ENCODE data around the gene ING2.

ING2 gene

DNA sequence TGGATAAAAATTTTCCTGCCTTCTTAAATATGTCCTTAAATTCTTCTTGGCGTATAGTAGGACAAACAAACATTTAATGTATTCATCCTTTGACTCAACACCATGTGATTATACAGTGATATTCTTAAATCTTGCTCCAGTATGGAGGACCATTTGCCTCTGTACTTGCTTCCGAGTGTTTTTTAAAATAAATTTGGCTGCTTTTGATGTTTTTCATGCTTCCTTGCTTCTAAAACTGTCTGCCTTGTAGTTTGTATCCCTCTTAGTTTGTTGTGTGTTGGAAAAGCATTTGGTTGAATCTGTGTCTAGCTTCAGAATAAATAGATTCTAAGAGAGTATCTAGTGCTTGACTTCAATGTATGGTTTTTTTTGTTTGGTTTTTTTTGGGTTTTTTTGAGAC, 12.3 kb downstream of the ING2 start:
- no peaks in the 10 kb centered on the region for H3K27me3 ChIP-seq
- H4K20me1 ChIP-seq: no peaks in the 10 kb centered on the region
- TF ChIP-seq Cebpa-rat (IDR thresholded peaks at IDR 0.05): no peak
- H3K9ac ChIP-seq: no peak overlapping the region
- no peaks in the 10 kb centered on the region for H3K9me3 ChIP-seq
- peaks cover 12% of the 10 kb centered on the region; the same call in 1 of the 2 replicates for H3K36me3 ChIP-seq
- no peak overlapping the region for H3K4me3 ChIP-seq
- H3K4me1 ChIP-seq: peaks cover 18% of the 10 kb centered on the region
- H3K4me2 ChIP-seq: no peak overlapping the region
- H3K27ac ChIP-seq: no peak overlapping the region

DNA sequence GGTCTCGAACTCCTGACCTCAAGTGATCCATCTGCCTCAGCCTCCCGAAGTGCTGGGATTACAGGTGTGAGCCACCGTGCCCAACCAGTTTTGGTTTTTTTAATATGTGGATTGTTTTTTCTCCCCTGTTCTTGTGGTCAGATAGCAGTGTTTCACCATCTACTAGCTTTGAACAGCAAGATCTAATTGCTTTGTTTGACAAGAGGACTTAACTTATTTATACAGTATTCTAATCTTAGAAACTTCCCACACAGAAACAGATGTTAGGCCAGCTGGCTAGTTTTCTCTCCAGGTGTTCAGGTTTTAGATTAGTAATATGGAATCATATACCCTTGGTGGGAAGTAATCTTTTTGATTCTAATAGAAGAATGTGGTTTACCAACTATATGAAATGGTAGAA, 12.9 kb downstream of the ING2 start:
- TF ChIP-seq Cebpa-rat (IDR thresholded peaks at IDR 0.05): no peak
- Histone ChIP-seq H3K4me2 (no peak overlapping the region), H3K4me1 (peaks cover 18% of the 10 kb centered on the region), H3K27me3 (no peaks in the 10 kb centered on the region), H3K9ac (no peak overlapping the region), H3K36me3 (peaks cover 6% of the 10 kb centered on the region; the same call in 1 of the 2 replicates), H4K20me1 (no peaks in the 10 kb centered on the region), H3K4me3 (no peak overlapping the region), H3K9me3 (no peaks in the 10 kb centered on the region), H3K27ac (no peak overlapping the region)

DNA sequence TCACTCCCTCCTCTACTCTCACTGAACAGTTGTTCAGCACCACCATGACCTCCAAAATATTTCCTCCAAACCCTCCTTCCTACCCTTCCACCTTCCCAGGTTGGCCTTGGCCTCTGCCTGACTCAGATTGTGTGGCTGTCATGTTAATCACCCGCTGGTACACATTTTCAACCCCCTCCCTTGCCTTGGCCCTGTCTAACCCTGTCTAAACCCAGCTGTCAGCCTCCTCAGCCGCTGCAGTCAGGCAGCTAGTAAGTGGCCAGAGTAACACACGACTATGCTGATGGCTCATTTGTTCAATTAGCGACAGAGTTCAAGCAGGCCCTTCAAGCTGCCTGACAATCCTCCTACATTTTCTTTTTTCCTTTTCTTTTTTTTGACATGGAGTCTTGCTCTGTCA, 18.0 kb downstream of the ING2 start:
- Histone ChIP-seq H3K36me3 (no peaks in the 10 kb centered on the region), H3K9ac (no peak overlapping the region), H3K9me3 (no peaks in the 10 kb centered on the region), H4K20me1 (no peaks in the 10 kb centered on the region), H3K27ac (no peak overlapping the region), H3K4me2 (no peak overlapping the region), H3K4me1 (peaks cover 4% of the 10 kb centered on the region; the same call in 1 of the 2 replicates), H3K27me3 (no peaks in the 10 kb centered on the region), H3K4me3 (no peak overlapping the region)
- TF ChIP-seq Cebpa-rat (IDR thresholded peaks at IDR 0.05): no peak

DNA sequence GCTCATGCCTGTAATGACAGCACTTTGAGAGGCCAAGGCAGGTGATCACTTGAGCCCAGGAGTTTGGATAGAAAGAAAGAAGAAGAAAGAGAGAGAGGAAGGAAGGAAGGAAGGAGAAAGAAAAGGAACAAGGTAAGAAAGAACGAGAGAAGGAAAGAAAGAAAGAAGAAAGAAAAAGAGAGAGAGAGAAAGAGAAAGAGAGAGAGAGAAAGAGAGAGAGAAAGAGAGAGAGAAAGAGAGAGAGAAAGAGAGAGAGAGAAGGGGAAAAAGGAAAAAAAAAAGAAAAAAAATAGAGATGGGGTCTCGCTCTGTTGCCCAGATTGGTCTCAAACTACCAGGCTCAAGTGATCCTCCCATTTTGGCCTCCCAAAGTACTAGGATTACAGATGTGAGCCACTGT, 22.5 kb downstream of the ING2 start:
- H3K9me3 ChIP-seq: no peaks in the 10 kb centered on the region
- no peak for TF ChIP-seq Cebpa-rat (IDR thresholded peaks at IDR 0.05)
- no peak overlapping the region for H3K9ac ChIP-seq
- no peaks in the 10 kb centered on the region for H3K27me3 ChIP-seq
- H3K4me1 ChIP-seq: no peaks in the 10 kb centered on the region
- H3K27ac ChIP-seq: no peak overlapping the region
- no peak overlapping the region for H3K4me2 ChIP-seq
- H3K36me3 ChIP-seq: no peaks in the 10 kb centered on the region
- no peaks in the 10 kb centered on the region for H4K20me1 ChIP-seq
- no peak overlapping the region for H3K4me3 ChIP-seq

DNA sequence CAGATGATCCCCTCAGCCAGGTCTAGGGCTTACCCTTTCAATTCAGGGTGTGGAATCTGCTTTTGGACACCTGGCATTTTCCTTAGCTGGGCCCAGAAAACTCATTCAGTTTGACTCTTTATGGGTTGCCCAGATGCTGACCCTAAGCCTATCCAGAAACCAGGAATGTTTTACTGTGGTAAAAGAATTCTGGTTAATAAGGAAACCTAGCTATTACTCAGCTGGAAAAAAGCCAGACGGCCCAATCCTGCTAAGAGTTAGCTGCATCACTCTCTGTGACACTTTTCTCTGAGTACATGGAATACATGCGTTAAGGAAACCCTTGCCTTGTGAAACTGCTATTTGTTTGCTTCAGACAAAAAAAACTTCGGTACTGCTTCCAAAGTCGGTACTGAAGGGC, 28.0 kb downstream of the ING2 start:
- H3K27ac ChIP-seq: no peak overlapping the region
- no peak overlapping the region for H3K9ac ChIP-seq
- H3K36me3 ChIP-seq: no peaks in the 10 kb centered on the region
- H3K4me3 ChIP-seq: no peak overlapping the region
- no peaks in the 10 kb centered on the region for H4K20me1 ChIP-seq
- no peaks in the 10 kb centered on the region for H3K9me3 ChIP-seq
- no peak overlapping the region for H3K4me2 ChIP-seq
- TF ChIP-seq Cebpa-rat (IDR thresholded peaks at IDR 0.05): no peak
- H3K4me1 ChIP-seq: no peaks in the 10 kb centered on the region
- H3K27me3 ChIP-seq: no peaks in the 10 kb centered on the region

DNA sequence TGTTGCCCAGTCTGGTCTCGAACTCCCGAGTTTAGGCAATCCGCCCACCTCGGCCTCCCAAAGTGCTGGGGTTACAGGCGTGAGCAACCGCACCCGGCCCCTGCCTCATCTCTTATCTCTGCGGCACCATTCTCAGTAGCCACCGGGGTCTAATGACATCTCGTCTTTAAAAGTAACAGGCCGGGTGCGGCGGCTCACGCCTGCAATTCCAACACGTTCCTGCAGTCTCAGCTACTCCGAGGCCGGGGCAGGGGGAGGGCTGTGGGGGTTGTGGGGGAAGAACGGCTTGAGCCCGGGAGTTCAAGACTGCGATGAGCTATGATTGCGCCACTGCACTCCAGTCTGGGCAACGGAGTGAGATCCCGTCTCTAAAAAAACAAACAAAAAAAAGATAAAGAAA, 28.8 kb downstream of the ING2 start:
- Histone ChIP-seq H3K4me2 (no peak overlapping the region), H3K9me3 (no peaks in the 10 kb centered on the region), H3K36me3 (no peaks in the 10 kb centered on the region), H4K20me1 (no peaks in the 10 kb centered on the region), H3K4me3 (no peak overlapping the region), H3K27me3 (no peaks in the 10 kb centered on the region), H3K4me1 (no peaks in the 10 kb centered on the region), H3K9ac (no peak overlapping the region), H3K27ac (no peak overlapping the region)
- TF ChIP-seq Cebpa-rat (IDR thresholded peaks at IDR 0.05): no peak

DNA sequence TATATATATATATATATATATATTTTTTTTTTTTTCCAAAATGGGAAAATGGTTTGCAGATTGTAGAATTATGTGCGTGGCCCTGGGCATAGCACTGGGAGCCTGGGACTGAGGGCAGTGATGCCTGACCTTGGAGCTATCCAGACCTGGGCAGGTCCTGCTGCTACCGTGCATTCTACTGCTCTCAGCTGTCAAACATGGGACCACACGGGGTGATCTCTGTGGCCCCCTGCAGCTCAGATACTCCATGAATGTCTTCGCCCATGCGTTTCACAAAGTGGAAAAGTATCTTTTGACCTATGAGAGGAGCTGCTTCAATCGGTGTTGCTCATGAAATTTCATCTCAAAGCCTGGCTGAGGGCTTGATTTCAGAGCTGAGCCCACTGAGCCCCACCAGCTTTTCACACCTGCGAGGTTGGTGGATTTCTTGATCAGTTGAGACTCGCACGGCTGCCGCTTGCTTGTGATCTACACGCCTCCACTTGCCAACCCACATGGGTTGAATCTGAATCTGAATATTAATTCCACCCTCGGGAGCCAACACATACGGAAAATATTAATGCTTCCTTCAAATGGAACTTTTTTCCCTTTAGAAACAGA, 35.7 kb downstream of the ING2 start:
- H3K36me3 ChIP-seq: no peaks in the 10 kb centered on the region
- no peaks in the 10 kb centered on the region for H3K4me1 ChIP-seq
- no peaks in the 10 kb centered on the region for H3K9me3 ChIP-seq
- H3K27me3 ChIP-seq: no peaks in the 10 kb centered on the region
- H3K27ac ChIP-seq: no peak overlapping the region
- no peak overlapping the region for H3K9ac ChIP-seq
- TF ChIP-seq Cebpa-rat (IDR thresholded peaks at IDR 0.05): no peak
- no peak overlapping the region for H3K4me3 ChIP-seq
- H4K20me1 ChIP-seq: no peaks in the 10 kb centered on the region
- no peak overlapping the region for H3K4me2 ChIP-seq

DNA sequence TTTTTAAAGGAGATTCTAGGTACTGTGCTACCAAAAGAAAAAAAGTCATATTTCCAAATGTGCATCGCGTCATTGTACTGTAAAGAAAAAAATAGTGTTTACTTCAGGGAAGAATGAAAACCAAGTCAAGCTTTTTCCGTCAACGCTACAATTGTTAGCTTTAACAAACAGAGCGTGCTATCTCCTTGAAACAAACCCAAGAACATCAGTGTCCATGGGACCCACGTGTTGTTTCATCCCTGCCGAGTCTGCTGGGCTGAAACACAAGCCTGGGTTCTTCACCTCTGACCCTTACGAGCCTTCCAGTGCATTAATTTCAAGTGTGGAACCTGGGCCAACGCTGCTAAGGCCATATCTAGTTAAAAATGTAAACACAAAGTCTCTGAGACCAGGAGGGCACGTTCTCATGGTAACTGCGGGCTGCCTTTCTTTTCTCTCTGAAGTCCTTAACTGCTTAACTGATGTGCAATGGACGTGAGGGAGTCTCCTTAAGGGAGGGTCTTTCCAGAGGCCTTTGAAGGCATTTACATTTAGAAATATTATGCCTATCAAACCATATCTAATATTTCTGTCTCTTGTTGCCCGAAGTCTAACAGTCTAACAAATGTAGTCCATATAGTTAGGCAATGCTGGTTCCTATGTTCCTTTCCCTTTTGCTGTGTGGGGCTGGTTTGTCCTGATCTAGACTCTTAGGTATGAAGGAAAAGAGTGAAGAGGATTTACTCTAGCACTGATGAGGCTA, 36.3 kb downstream of the ING2 start:
- no peaks in the 10 kb centered on the region for H3K36me3 ChIP-seq
- no peak for TF ChIP-seq Cebpa-rat (IDR thresholded peaks at IDR 0.05)
- H3K4me3 ChIP-seq: no peak overlapping the region
- no peak overlapping the region for H3K4me2 ChIP-seq
- no peak overlapping the region for H3K9ac ChIP-seq
- H3K9me3 ChIP-seq: no peaks in the 10 kb centered on the region
- H3K4me1 ChIP-seq: no peaks in the 10 kb centered on the region
- no peak overlapping the region for H3K27ac ChIP-seq
- no peaks in the 10 kb centered on the region for H4K20me1 ChIP-seq
- no peaks in the 10 kb centered on the region for H3K27me3 ChIP-seq

DNA sequence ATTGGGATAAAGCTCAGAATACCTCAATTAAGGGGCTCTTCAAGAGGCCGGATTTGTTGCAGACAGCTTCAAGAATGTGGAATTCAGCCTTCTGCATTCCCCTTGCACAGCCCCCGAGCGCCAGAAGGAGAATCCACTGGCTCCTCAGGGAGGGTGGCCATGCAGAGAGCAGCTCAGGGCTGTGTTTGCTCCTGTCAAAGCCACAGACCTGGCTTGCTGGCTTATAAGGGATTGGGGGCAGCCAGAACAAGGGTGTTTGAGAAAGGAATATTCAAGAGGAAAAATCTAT, 36.8 kb downstream of the ING2 start:
- no peak for TF ChIP-seq Cebpa-rat (IDR thresholded peaks at IDR 0.05)
- H3K9me3 ChIP-seq: no peaks in the 10 kb centered on the region
- H3K27ac ChIP-seq: no peak overlapping the region
- no peaks in the 10 kb centered on the region for H3K27me3 ChIP-seq
- H3K4me3 ChIP-seq: no peak overlapping the region
- H3K4me2 ChIP-seq: no peak overlapping the region
- no peak overlapping the region for H3K9ac ChIP-seq
- no peaks in the 10 kb centered on the region for H4K20me1 ChIP-seq
- no peaks in the 10 kb centered on the region for H3K36me3 ChIP-seq
- no peaks in the 10 kb centered on the region for H3K4me1 ChIP-seq

DNA sequence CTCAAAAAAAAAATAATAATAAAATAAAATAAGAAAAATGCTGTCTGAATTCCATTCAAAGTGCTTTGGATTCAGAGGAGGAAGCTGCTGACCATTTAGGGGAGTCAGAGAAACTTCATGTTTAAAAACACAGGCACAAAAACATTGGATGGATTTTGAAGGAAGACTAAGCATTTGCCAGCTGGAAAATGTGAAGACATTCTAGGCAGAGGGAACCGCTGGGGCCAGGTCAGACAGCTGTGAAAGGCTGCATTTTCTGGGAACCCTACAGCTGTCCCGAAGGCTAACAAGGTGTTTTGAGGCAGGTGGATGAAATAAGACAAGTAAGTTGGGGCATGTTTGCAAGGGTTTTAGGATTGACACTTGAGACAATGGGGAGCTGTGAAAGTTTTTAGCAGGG, 38.6 kb downstream of the ING2 start:
- TF ChIP-seq Cebpa-rat (IDR thresholded peaks at IDR 0.05): no peak
- Histone ChIP-seq H3K27ac (no peak overlapping the region), H3K36me3 (no peaks in the 10 kb centered on the region), H3K27me3 (no peaks in the 10 kb centered on the region), H3K9ac (no peak overlapping the region), H3K4me1 (no peaks in the 10 kb centered on the region), H3K4me3 (no peak overlapping the region), H3K4me2 (no peak overlapping the region), H3K9me3 (no peaks in the 10 kb centered on the region), H4K20me1 (no peaks in the 10 kb centered on the region)

DNA sequence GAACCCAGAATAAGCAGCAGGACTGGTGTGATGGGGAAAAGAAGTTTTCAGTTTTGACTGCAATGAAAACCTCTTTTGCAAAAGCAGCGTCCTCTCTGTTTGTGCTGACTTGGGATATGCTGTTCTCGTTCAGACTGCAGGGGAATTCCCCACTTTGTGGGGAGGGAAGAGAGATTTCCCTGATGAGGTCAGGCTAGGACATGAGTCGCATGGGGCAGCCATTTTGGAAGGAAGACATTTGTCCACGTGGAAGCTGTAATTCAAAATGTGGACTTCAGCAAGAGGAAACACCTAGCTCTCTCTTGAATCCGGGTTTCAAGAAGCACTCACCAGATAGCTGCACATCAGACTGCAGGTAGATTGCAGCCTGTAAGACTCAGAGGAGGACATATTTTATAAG, 39.3 kb downstream of the ING2 start:
- H3K4me2 ChIP-seq: no peak overlapping the region
- no peaks in the 10 kb centered on the region for H3K36me3 ChIP-seq
- H3K4me1 ChIP-seq: no peaks in the 10 kb centered on the region

More for the DNA sequence above, 39.3 kb downstream of the ING2 start:
- H3K4me3 ChIP-seq: no peak overlapping the region
- TF ChIP-seq Cebpa-rat (IDR thresholded peaks at IDR 0.05): no peak
- no peaks in the 10 kb centered on the region for H3K9me3 ChIP-seq
- H3K9ac ChIP-seq: no peak overlapping the region
- no peak overlapping the region for H3K27ac ChIP-seq
- no peaks in the 10 kb centered on the region for H3K27me3 ChIP-seq
- H4K20me1 ChIP-seq: no peaks in the 10 kb centered on the region
